Muscle layer of colon (tissue), 2 donors: ENCODE measurements around the gene MARCHF10.

ENCODE experiments used
- H3K27ac ChIP-seq: one replicate; pipeline ENCODE4 v1.7.0; 2013; ENCODE audit warnings: low read depth, mild to moderate bottlenecking, low read length, moderate library complexity
- H3K27me3 ChIP-seq, 2 donors: one replicate each; pipeline ENCODE4 v1.7.0; 2013; ENCODE audit warnings: low read length in 2 of 2, mild to moderate bottlenecking in 2 of 2; ENCODE audit not compliant: insufficient read depth in 2 of 2, control insufficient read depth in 1 of 2
- H3K36me3 ChIP-seq: one replicate; pipeline ENCODE4 v1.7.0; 2013; ENCODE audit warnings: mild to moderate bottlenecking, low read length; ENCODE audit not compliant: insufficient read depth
- H3K4me1 ChIP-seq: one replicate; pipeline ENCODE4 v1.7.0; 2013; ENCODE audit warnings: mild to moderate bottlenecking, low read length; ENCODE audit not compliant: insufficient read depth
- H3K4me3 ChIP-seq, 2 donors: one replicate each; pipeline ENCODE4 v1.7.0; 2013; ENCODE audit warnings: low read length in 2 of 2, low read depth in 1 of 2, mild to moderate bottlenecking in 1 of 2, moderate library complexity in 1 of 2
- H3K9ac ChIP-seq: one replicate; pipeline ENCODE4 v1.7.0; 2013; ENCODE audit warnings: low read length
- H3K9me3 ChIP-seq: one replicate; pipeline ENCODE4 v1.7.0; 2013; ENCODE audit warnings: mild to moderate bottlenecking, low read length
- donor health status: abdominal sarcoma.
- donor health status: Adenocarcinoma of cecum.

MARCHF10 gene

GRCh38 chr17:62675701-62676100 is 132.4 kb downstream of the MARCHF10 start:
- H3K27me3 ChIP-seq, result no peaks in the 10 kb centered on the region
- no peaks in the 10 kb centered on the region for H3K36me3 ChIP-seq
- peaks cover 7% of the 10 kb centered on the region for H3K4me1 ChIP-seq
- H3K9me3 ChIP-seq, result no peaks in the 10 kb centered on the region
- H3K9ac ChIP-seq, result no peak overlapping the region
- no peak overlapping the region for H3K4me3 ChIP-seq
- H3K27ac ChIP-seq, result no peak overlapping the region

- Histone ChIP-seq H3K27ac (no peak overlapping the region), H3K4me1 (peaks cover 7% of the 10 kb centered on the region), H3K4me3 (no peak overlapping the region), H3K9ac (no peak overlapping the region), H3K36me3 (no peaks in the 10 kb centered on the region), H3K9me3 (no peaks in the 10 kb centered on the region), H3K27me3 (no peaks in the 10 kb centered on the region)
These were observed 132.9 kb downstream of the MARCHF10 start for GRCh38 chr17:62675260-62675659.

DNA sequence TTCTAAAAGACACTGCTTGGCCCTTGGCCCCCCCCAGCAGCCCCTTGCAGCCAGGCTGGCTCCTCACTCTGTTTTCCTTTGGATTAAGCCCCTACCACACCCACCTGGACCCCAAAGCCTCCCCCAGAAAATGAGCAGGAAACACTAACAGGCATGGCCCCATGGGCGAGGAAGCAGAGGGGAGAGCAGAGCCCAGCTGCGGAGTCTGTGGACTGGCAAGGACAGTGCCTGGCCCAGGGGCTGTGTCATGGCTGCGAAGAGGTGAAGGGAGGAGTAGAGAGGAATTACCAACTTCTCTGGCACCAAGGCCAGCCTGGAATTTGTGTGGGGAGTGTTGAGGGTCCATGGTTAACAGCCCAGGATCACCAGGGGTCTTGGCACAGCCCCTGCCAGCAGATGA is 133.3 kb downstream of the MARCHF10 start:
- no peak overlapping the region for H3K27ac ChIP-seq
- no peaks in the 10 kb centered on the region for H3K36me3 ChIP-seq
- no peak overlapping the region for H3K4me3 ChIP-seq
- H3K9me3 ChIP-seq, result no peaks in the 10 kb centered on the region
- H3K9ac ChIP-seq, result no peak overlapping the region
- H3K4me1 ChIP-seq, result peaks cover 7% of the 10 kb centered on the region
- H3K27me3 ChIP-seq, result no peaks in the 10 kb centered on the region

DNA sequence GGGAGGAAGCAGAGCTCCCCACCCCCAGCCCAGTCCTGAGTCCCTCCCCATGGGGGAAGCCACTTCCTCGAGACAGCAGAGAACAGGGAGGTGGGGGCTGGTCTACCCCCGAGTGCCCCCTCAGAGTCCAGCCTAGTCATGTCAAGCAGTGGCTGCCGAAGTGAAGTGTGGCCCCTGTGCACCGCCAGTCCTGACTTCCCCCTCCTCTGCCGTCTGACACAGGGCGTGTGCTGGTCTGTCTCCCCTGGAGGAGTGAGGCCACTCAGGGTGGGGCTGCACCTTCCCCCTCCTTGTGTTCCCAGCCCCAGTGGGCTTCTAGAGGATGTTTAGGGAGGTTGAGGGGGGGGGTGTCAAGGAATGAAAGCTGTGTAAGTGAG is 133.8 kb downstream of the MARCHF10 start:
- Histone ChIP-seq H3K4me1 (peaks cover 7% of the 10 kb centered on the region), H3K9ac (no peak overlapping the region)

DNA sequence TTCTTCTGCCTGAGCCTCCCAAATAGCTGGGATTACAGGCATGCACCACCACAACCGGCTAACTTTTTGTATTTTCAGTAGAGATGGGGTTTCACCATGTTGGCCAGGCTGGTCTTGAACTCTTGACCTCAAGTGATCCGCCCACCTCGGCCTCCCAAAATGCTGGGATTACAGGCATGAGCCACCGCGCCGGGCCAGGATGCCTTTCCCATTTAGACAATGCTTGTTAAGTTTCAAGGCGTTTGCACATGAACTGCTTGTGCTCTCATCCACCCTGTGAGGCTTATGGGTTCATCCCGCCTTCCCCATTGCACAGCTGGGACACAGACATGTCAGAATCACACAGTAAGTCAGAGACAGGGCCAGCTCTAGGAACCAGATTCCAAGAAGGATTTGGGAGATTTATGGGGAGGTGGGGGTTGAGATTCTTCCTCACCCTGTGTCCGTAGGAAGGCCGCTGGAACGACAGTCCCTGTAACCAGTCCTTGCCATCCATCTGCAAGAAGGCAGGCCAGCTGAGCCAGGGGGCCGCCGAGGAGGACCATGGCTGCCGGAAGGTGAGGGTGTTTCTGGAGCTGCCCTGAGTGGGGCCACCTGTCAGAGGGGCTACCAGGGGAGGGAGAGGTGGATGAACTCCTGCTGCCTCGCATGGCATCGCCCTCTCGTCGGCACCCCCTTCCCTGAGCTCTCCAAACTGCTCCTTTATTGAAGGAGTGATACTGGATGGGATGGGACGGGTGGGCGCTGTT is 134.3 kb downstream of the MARCHF10 start:
- H3K4me1 ChIP-seq, result peaks cover 7% of the 10 kb centered on the region
- H3K36me3 ChIP-seq, result no peaks in the 10 kb centered on the region
- H3K27ac ChIP-seq, result no peak overlapping the region
- H3K4me3 ChIP-seq, result no peak overlapping the region
- no peaks in the 10 kb centered on the region for H3K27me3 ChIP-seq
- no peaks in the 10 kb centered on the region for H3K9me3 ChIP-seq
- no peak overlapping the region for H3K9ac ChIP-seq

More for the DNA sequence above, 133.8 kb downstream of the MARCHF10 start:
- Histone ChIP-seq H3K36me3 (no peaks in the 10 kb centered on the region), H3K9me3 (no peaks in the 10 kb centered on the region), H3K27ac (no peak overlapping the region), H3K4me3 (no peak overlapping the region), H3K27me3 (no peaks in the 10 kb centered on the region)

GRCh38 chr17:62672957-62673356 is 135.2 kb downstream of the MARCHF10 start:
- no peaks in the 10 kb centered on the region for H3K27me3 ChIP-seq

GRCh38 chr17:62671553-62671952 is 136.6 kb downstream of the MARCHF10 start:
- no peaks in the 10 kb centered on the region for H3K27me3 ChIP-seq
- H3K9ac ChIP-seq, result no peak overlapping the region
- no peaks in the 10 kb centered on the region for H3K9me3 ChIP-seq
- H3K27ac ChIP-seq, result no peak overlapping the region
- no peaks in the 10 kb centered on the region for H3K36me3 ChIP-seq
- no peak overlapping the region for H3K4me3 ChIP-seq
- H3K4me1 ChIP-seq, result peaks cover 7% of the 10 kb centered on the region

More at GRCh38 chr17:62672957-62673356, 135.2 kb downstream of the MARCHF10 start:
- no peak overlapping the region for H3K9ac ChIP-seq
- no peaks in the 10 kb centered on the region for H3K36me3 ChIP-seq
- no peak overlapping the region for H3K4me3 ChIP-seq
- no peaks in the 10 kb centered on the region for H3K9me3 ChIP-seq
- H3K27ac ChIP-seq, result no peak overlapping the region
- peaks cover 7% of the 10 kb centered on the region for H3K4me1 ChIP-seq

DNA sequence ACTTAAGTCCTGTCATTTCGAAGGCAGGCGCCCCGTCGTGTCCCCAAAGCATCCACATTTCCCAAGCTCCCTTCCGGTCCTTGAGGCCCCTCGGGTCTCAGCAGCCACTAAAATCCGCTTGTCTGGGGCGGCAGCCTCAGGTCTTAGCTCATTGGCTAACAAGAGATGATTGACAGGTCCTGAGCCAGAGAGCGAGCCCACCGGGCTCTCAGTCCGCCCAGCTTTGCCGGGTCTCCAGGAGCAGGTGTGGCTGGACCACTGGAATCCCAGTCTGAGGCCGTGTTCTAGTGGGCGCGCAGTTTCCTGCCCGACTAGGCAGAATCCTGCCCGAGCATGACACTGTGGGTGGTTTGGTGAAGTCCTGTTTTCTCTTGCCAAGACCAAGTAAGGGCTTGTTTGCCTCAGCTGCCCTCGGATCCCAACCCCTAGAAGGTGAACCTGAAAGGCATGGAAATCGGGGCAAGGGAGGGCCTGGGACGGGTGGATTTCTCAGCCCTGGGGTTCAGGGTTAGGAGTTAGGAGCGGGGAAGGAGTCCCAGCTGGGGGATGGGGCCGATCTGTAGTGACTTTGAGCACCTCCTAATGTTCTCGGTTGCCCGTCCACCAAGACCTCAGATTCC is 137.8 kb downstream of the MARCHF10 start:
- Histone ChIP-seq H3K36me3 (no peaks in the 10 kb centered on the region), H3K9ac (no peak overlapping the region), H3K9me3 (no peaks in the 10 kb centered on the region), H3K27me3 (no peaks in the 10 kb centered on the region), H3K4me1 (peaks cover 3% of the 10 kb centered on the region), H3K27ac (no peak overlapping the region), H3K4me3 (no peak overlapping the region)

DNA sequence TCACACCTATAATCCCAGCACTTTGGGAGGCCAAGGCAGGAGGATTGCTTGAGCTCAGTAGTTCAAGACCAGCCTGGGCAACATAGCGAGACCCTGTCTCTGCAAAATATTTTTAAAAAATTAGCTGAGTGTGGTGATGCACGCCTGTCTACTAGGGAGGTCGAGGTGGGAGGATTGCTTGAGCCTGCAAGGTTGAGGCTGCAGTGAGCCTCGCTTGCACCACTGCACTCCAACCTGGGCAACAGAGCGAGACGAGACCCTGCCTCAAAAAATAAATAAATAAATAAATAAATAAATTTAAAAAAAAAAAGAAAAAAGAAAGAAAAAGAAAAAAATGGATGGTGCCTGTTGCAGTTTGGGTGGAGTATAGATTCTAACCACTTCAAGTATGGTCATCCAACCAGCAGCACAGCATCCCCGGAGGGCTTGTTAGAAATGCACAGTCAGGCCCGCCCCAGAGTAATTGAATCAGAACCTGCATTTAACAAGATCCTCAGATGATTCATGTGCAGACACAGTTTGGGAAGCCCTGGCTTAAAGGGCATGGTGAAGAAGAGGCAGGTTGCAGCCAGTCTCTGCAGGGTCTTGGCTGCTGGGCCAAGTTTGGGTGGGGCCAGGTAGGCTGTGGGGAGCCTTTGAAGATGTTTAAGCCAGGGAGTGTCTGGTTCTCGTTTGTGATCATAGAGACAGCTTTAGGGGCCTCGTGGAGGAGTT is 139.9 kb downstream of the MARCHF10 start:
- Histone ChIP-seq H3K27ac (no peak overlapping the region), H3K36me3 (no peaks in the 10 kb centered on the region), H3K4me1 (no peaks in the 10 kb centered on the region), H3K4me3 (no peak overlapping the region), H3K9ac (no peak overlapping the region), H3K27me3 (no peaks in the 10 kb centered on the region), H3K9me3 (no peaks in the 10 kb centered on the region)

DNA sequence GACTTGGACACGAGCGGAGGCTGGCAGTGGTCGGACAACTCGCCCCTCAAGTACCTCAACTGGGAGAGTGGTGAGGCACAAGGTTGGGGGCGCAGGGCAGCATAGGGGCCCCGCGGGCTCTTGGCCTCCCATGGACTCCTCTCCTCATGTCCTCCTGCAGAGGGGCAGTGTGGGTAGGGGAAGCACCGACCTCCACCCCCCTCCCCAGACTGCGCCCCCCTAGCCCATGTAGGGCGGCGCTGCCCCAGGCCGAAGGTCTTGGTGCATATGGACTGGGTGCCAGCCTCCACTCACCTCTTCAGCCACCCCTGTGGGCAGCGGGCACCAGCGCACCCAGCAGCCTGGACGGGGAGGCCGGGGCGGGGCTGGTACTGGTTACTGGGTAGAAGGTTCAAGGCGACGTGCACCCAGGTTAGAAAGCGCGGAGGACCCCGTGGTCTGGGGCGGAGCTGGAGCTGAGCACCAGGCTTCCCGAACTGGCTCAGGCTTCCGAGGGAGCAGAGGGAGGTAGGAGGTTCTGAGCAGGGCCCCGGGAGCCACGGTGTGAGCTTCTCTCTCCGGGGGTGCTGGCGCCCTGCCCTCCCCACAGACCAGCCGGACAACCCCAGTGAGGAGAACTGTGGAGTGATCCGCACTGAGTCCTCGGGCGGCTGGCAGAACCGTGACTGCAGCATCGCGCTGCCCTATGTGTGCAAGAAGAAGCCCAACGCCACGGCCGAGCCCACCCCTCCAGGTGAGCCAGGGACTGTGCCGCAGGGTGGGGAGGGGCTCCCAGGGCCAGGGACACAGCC is 141.1 kb downstream of the MARCHF10 start:
- H3K27me3 ChIP-seq, result no peaks in the 10 kb centered on the region
- H3K9ac ChIP-seq, result no peak overlapping the region
- H3K4me3 ChIP-seq, result no peak overlapping the region
- no peaks in the 10 kb centered on the region for H3K9me3 ChIP-seq
- H3K36me3 ChIP-seq, result no peaks in the 10 kb centered on the region
- no peak overlapping the region for H3K27ac ChIP-seq
- H3K4me1 ChIP-seq, result no peaks in the 10 kb centered on the region
